ENCODE measurements around the gene USP22. TPM values are rescaled to one million over a fixed set of nuclear protein-coding genes. Genes with fewer than 3 reads are reported as not detected.
"Not testable (repeated sequence)": the region's sequence is repeated elsewhere in the genome, so short reads cannot be mapped to it uniquely, and the experiment has no call there.

USP22 gene
- total RNA-seq, 2 donors from 2014 or later = 379 to 396 TPM

GRCh38 chr17:20977609-20978253, 65.1 kb downstream of the USP22 start:
- H3K4me1 ChIP-seq (ENCODE audit: control insufficient read depth, insufficient read depth, low read length); H3K36me3 ChIP-seq (ENCODE audit: control insufficient read depth, insufficient read depth, low read length); H3K4me3 Mint-ChIP-seq; DNase-seq; H3K9ac ChIP-seq (ENCODE audit: extremely low read depth, low read length, poor library complexity, severe bottlenecking); H3K27ac ChIP-seq (ENCODE audit: low read depth, low read length); H3K27ac Mint-ChIP-seq; H3K27me3 ChIP-seq (ENCODE audit: control insufficient read depth, insufficient read depth, low read length, poor library complexity, severe bottlenecking); H3K27me3 Mint-ChIP-seq (ENCODE audit: insufficient read depth): not testable (repeated sequence)
- Mint-ChIP-seq H3K9me3 (peaks cover 20% of the 10 kb centered on the region), H3K36me3 (ENCODE audit: low read depth) (peaks cover 19% of the 10 kb centered on the region), H3K4me1 (peaks cover 11% of the 10 kb centered on the region)
- Histone ChIP-seq H3K9me3 (ENCODE audit: control insufficient read depth, low read length) (peaks cover 13% of the 10 kb centered on the region), H3K4me3 (ENCODE audit: low read length) (peak overlapping the region; percentile 23)
- 94 to 100% methylated on average over 5 to 13 of the region's 13 CpGs for whole genome bisulfite sequencing, 2 experiments (ENCODE audit: insufficient coverage in 1 of 2, insufficient read length in 1 of 2)

- Histone ChIP-seq H3K4me1 (ENCODE audit: control insufficient read depth, insufficient read depth, low read length) (peaks cover 5% of the 10 kb centered on the region), H3K9ac (ENCODE audit: extremely low read depth, low read length, poor library complexity, severe bottlenecking) (no peak overlapping the region), H3K27ac (ENCODE audit: low read depth, low read length) (no peak overlapping the region), H3K4me3 (ENCODE audit: low read length) (no peak overlapping the region), H3K9me3 (ENCODE audit: control insufficient read depth, low read length) (peaks cover 13% of the 10 kb centered on the region), H3K27me3 (ENCODE audit: control insufficient read depth, insufficient read depth, low read length, poor library complexity, severe bottlenecking) (no peaks in the 10 kb centered on the region), H3K36me3 (ENCODE audit: control insufficient read depth, insufficient read depth, low read length) (no peaks in the 10 kb centered on the region)
- WGBS, 2 experiments (ENCODE audit: insufficient coverage in 1 of 2, insufficient read length in 1 of 2) = 100% methylated on average over 1 of the region's 1 CpG; no CpG with 5 or more reads in 1 of the 2 experiments
- TF ChIP-seq CTCF (conservative IDR thresholded peaks at IDR 0.05) = no peak
- H3K4me3 Mint-ChIP-seq = no peak overlapping the region
- H3K4me1 Mint-ChIP-seq = peaks cover 11% of the 10 kb centered on the region
- H3K27me3 Mint-ChIP-seq (ENCODE audit: insufficient read depth) = no peaks in the 10 kb centered on the region
- H3K27ac Mint-ChIP-seq = no peak overlapping the region
- H3K36me3 Mint-ChIP-seq (ENCODE audit: low read depth) = peaks cover 14% of the 10 kb centered on the region
- DNase-seq = no peak
- peaks cover 17% of the 10 kb centered on the region for H3K9me3 Mint-ChIP-seq
These were observed 67.2 kb downstream of the USP22 start for GRCh38 chr17:20975566-20975965.

GRCh38 chr17:20970329-20970728, 72.5 kb downstream of the USP22 start:
- no peak for TF ChIP-seq CTCF (conservative IDR thresholded peaks at IDR 0.05)
- no peak for DNase-seq
- H3K4me3 Mint-ChIP-seq = no peak overlapping the region
- H3K4me1 Mint-ChIP-seq = peaks cover 9% of the 10 kb centered on the region
- Histone ChIP-seq H3K9ac (ENCODE audit: extremely low read depth, low read length, poor library complexity, severe bottlenecking) (no peak overlapping the region), H3K27me3 (ENCODE audit: control insufficient read depth, insufficient read depth, low read length, poor library complexity, severe bottlenecking) (no peaks in the 10 kb centered on the region), H3K4me1 (ENCODE audit: control insufficient read depth, insufficient read depth, low read length) (no peaks in the 10 kb centered on the region), H3K36me3 (ENCODE audit: control insufficient read depth, insufficient read depth, low read length) (no peaks in the 10 kb centered on the region), H3K27ac (ENCODE audit: low read depth, low read length) (no peak overlapping the region), H3K9me3 (ENCODE audit: control insufficient read depth, low read length) (no peaks in the 10 kb centered on the region), H3K4me3 (ENCODE audit: low read length) (no peak overlapping the region)
- WGBS, 2 experiments (ENCODE audit: insufficient coverage in 1 of 2, insufficient read length in 1 of 2) = 89 to 95% methylated on average over 3 to 4 of the region's 4 CpGs
- H3K36me3 Mint-ChIP-seq (ENCODE audit: low read depth) = no peaks in the 10 kb centered on the region
- no peaks in the 10 kb centered on the region for H3K27me3 Mint-ChIP-seq (ENCODE audit: insufficient read depth)
- no peak overlapping the region for H3K27ac Mint-ChIP-seq
- no peaks in the 10 kb centered on the region for H3K9me3 Mint-ChIP-seq
